Measurements from ENCODE around the gene ENPP6. TPM values are rescaled to one million over a fixed set of nuclear protein-coding genes. Genes with fewer than 3 reads are reported as not detected.
A peak's percentile ranks its signal among the peaks of the same experiment; 100 is the strongest.
"Not testable (repeated sequence)": the region's sequence is repeated elsewhere in the genome, so short reads cannot be mapped to it uniquely, and the experiment has no call there.

The ENPP6 gene
- total RNA-seq, 2 donors from 2014 or later: 0.07 to 0.47 TPM

- H3K9me3 Mint-ChIP-seq: peaks cover 0 to 14% of the 10 kb centered on the region in 2 donors
- H3K36me3 Mint-ChIP-seq: no peaks in the 10 kb centered on the region
- ATAC-seq: no peak
- no peak for DNase-seq (ENCODE audit: low spot score in 2 of 2)
- no peak overlapping the region for H3K27ac Mint-ChIP-seq
Measured at GRCh38 chr4:184248216-184248615, 30.5 kb upstream of the ENPP6 start.

GRCh38 chr4:184247421-184247820, 29.7 kb upstream of the ENPP6 start:
- ATAC-seq (no peak), DNase-seq (ENCODE audit: low spot score in 2 of 2) (no peak)
- no peaks in the 10 kb centered on the region for H3K36me3 Mint-ChIP-seq
- H3K27ac Mint-ChIP-seq: peak overlapping the region in 1 of 2 donors; percentile 40
- H3K9me3 Mint-ChIP-seq: peaks cover 0 to 14% of the 10 kb centered on the region in 2 donors

- ATAC-seq (no peak), DNase-seq (ENCODE audit: low spot score in 2 of 2) (no peak)
- Mint-ChIP-seq H3K9me3 (peaks cover 0 to 9% of the 10 kb centered on the region in 2 donors), H3K36me3 (no peaks in the 10 kb centered on the region), H3K27ac (no peak overlapping the region)
Measured at GRCh38 chr4:184246426-184246825, 28.8 kb upstream of the ENPP6 start.

- DNase-seq (ENCODE audit: low spot score in 2 of 2) (no peak), ATAC-seq (no peak)
- H3K27ac Mint-ChIP-seq: peak overlapping the region; percentile 84 to 97
- H3K36me3 Mint-ChIP-seq: peaks cover 0 to 18% of the 10 kb centered on the region in 2 donors
- peaks cover 0 to 9% of the 10 kb centered on the region in 2 donors for H3K9me3 Mint-ChIP-seq
Measured at GRCh38 chr4:184238072-184238745, 20.5 kb upstream of the ENPP6 start.

- ATAC-seq: peak; percentile 99
- peaks cover 0 to 9% of the 10 kb centered on the region in 2 donors for H3K9me3 Mint-ChIP-seq
- peaks cover 0 to 18% of the 10 kb centered on the region in 2 donors for H3K36me3 Mint-ChIP-seq
- DNase-seq (ENCODE audit: low spot score in 2 of 2): peak in 1 of 2 donors; percentile 37
- H3K27ac Mint-ChIP-seq: peak overlapping the region; percentile 84 to 97
Measured at GRCh38 chr4:184237612-184238011, 19.9 kb upstream of the ENPP6 start.

- DNase-seq (ENCODE audit: low spot score in 2 of 2): no peak
- Mint-ChIP-seq H3K36me3 (peaks cover 0 to 18% of the 10 kb centered on the region in 2 donors), H3K27ac (no peak overlapping the region), H3K9me3 (peaks cover 0 to 9% of the 10 kb centered on the region in 2 donors)
- no peak for ATAC-seq
Measured at GRCh38 chr4:184235526-184235925, 17.9 kb upstream of the ENPP6 start.

GRCh38 chr4:184234155-184234554, 16.5 kb upstream of the ENPP6 start:
- Mint-ChIP-seq H3K27ac (no peak overlapping the region), H3K9me3 (peaks cover 0 to 11% of the 10 kb centered on the region in 2 donors), H3K36me3 (peaks cover 0 to 18% of the 10 kb centered on the region in 2 donors)
- ATAC-seq: no peak
- no peak for DNase-seq (ENCODE audit: low spot score in 2 of 2)

- ATAC-seq: no peak
- peaks cover 0 to 12% of the 10 kb centered on the region in 2 donors for H3K9me3 Mint-ChIP-seq
- peaks cover 0 to 10% of the 10 kb centered on the region in 2 donors for H3K36me3 Mint-ChIP-seq
- no peak overlapping the region for H3K27ac Mint-ChIP-seq
- DNase-seq (ENCODE audit: low spot score in 2 of 2): no peak
Measured at GRCh38 chr4:184232975-184233374, 15.3 kb upstream of the ENPP6 start.

- H3K27ac Mint-ChIP-seq: no peak overlapping the region
- peaks cover 0 to 9% of the 10 kb centered on the region in 2 donors for H3K9me3 Mint-ChIP-seq
- ATAC-seq: no peak
- peaks cover 0 to 9% of the 10 kb centered on the region in 2 donors for H3K36me3 Mint-ChIP-seq
- DNase-seq (ENCODE audit: low spot score in 2 of 2): no peak
Measured at GRCh38 chr4:184232202-184232601, 14.5 kb upstream of the ENPP6 start.

- DNase-seq (ENCODE audit: low spot score in 2 of 2) (no peak), ATAC-seq (no peak)
- peaks cover 0 to 9% of the 10 kb centered on the region in 2 donors for H3K9me3 Mint-ChIP-seq
- no peak overlapping the region for H3K27ac Mint-ChIP-seq
- H3K36me3 Mint-ChIP-seq: peaks cover 0 to 7% of the 10 kb centered on the region in 2 donors
Measured at GRCh38 chr4:184231573-184231972, 13.9 kb upstream of the ENPP6 start.

- H3K9me3 Mint-ChIP-seq: peaks cover 0 to 5% of the 10 kb centered on the region in 2 donors
- peaks cover 0 to 5% of the 10 kb centered on the region in 2 donors for H3K36me3 Mint-ChIP-seq
- ATAC-seq: no peak
- no peak overlapping the region for H3K27ac Mint-ChIP-seq
- no peak for DNase-seq (ENCODE audit: low spot score in 2 of 2)
Measured at GRCh38 chr4:184228056-184228705, 10.5 kb upstream of the ENPP6 start.

GRCh38 chr4:184216515-184216914, 1.2 kb downstream of the ENPP6 start:
- Mint-ChIP-seq H3K36me3 (no peaks in the 10 kb centered on the region), H3K9me3 (no peaks in the 10 kb centered on the region), H3K27ac (no peak overlapping the region)
- DNase-seq (ENCODE audit: low spot score in 2 of 2) (no peak), ATAC-seq (no peak)

GRCh38 chr4:184215709-184216328, 1.9 kb downstream of the ENPP6 start:
- DNase-seq (ENCODE audit: low spot score in 2 of 2) (no peak), ATAC-seq (no peak)
- no peaks in the 10 kb centered on the region for H3K9me3 Mint-ChIP-seq
- no peak overlapping the region for H3K27ac Mint-ChIP-seq
- H3K36me3 Mint-ChIP-seq: no peaks in the 10 kb centered on the region

- ATAC-seq (no peak), DNase-seq (ENCODE audit: low spot score in 2 of 2) (no peak)
- H3K27ac Mint-ChIP-seq: no peak overlapping the region
- H3K9me3 Mint-ChIP-seq: no peaks in the 10 kb centered on the region
- no peaks in the 10 kb centered on the region for H3K36me3 Mint-ChIP-seq
Measured at GRCh38 chr4:184214931-184215330, 2.7 kb downstream of the ENPP6 start.

GRCh38 chr4:184207734-184208607, 9.7 kb downstream of the ENPP6 start:
- H3K36me3 Mint-ChIP-seq; DNase-seq (ENCODE audit: low spot score in 2 of 2); ATAC-seq; H3K9me3 Mint-ChIP-seq; H3K27ac Mint-ChIP-seq: not testable (repeated sequence)

- no peak overlapping the region for H3K27ac Mint-ChIP-seq
- H3K9me3 Mint-ChIP-seq: no peaks in the 10 kb centered on the region
- ATAC-seq (no peak), DNase-seq (ENCODE audit: low spot score in 2 of 2) (no peak)
- H3K36me3 Mint-ChIP-seq: no peaks in the 10 kb centered on the region
Measured at GRCh38 chr4:184205243-184205642, 12.4 kb downstream of the ENPP6 start.
